Measurements from ENCODE around the gene C1orf56.
A peak's percentile ranks its signal among the peaks of the same experiment; 100 is the strongest.
"Not testable (repeated sequence)": the region's sequence is repeated elsewhere in the genome, so short reads cannot be mapped to it uniquely, and the experiment has no call there.

Gene C1orf56

DNA sequence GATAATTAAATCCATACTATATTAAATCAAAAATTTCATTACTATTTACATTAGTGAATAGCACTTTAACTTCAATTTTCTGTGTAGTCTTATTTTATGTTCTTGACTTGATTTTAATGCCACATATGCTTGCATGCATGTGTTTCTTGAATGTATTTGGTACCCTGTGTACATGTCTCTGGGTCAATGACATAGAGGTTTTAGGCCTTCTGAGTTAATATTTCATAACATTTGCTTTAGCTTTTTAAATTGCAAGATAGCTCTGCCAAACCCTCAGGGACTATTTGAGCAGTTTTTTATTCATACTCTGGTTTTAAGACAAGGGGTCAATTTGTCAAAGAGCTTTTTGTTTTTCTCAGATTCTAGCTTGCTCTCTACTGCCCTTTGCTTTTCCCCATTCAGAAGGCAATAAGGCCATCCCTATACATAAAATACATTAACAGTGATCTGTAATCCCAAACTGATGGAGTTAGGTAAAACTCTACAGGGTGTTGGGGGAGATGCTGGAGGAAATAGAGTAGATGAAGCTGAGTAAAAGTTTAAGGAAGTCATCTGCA, 17.6 kb downstream of the C1orf56 start:
- no peak for DNase-seq

DNA sequence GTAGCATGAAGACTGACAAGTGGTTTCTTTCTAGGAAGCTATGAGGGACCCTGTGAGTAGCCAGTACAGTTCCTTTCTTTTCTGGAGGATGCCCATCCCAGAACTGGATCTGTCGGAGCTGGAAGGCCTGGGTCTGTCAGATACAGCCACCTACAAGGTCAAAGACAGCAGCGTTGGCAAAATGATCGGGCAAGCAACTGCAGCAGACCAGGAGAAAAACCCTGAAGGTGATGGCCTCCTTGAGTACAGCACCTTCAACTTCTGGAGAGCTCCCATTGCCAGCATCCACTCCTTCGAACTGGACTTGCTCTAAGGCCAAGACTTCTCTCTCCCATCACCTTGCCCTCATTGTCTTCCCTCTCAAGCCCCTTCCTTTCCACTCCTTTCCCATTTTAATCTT, 19.6 kb downstream of the C1orf56 start:
- no peak for DNase-seq

DNA sequence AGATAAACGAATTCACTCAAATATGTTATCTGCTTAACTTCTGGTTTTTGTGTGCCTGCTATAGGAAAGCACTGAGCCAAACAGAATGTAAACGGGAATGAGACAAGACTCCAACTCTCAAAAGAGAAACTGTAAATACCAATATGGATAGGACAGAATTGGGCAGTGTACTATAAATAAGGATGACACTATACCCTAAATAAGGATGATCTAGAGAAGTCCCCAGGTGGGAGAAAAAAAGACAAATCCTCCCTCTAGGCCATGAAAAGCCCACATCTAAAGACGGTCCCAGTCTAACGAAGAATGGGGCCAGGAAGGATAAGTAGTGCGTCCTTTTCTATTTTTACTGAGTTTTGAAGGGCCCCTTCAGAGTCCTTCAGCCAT, 21.5 kb downstream of the C1orf56 start:
- no peak for DNase-seq

DNA sequence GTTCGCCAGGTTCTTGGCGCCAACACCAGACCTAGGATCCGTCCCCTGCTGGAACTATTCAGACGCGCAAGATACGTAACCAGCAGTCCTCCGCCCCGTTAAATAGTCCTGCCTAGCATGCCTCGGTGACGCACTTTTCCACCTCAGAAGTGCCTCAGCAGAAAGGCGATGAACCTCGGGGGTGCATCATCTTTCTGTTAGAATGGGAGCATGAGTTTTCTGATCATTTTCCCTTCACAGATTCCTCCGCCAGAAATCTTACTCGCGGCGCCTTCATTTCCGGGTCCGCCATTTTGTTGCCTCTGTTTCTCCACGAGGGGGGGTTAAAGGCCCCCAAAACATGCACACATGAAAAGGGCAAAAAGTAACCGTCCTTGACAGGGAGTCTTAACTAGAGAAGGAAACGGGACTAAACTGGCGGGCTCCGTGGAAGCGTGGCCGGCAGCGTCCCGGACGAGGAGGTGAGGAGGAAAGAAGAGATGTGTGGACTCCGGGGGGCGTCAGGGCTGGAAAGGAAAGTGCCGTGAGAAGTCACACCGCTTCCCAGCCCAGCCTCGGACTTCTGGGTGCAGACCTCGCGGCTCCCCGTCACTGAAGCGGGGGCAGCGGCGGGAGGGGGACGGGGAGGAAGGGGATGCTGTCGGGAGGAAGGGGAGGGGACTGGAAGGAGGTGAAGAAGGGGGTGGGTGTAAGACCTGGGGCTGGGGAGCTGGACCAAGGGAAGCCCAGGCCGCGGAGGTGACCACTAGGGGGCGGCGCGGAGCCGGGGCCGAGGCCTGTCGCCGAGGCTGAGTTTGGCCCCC, 23.1 kb downstream of the C1orf56 start, which contains the start of gene GABPB2:
Gene GABPB2 (plus strand): TSS at position 288 of the 803 bp plus-strand sequence. CDS start 17,429 bp downstream, outside the sequence.
- peak; percentile 92 for DNase-seq

GRCh38 chr1:151072224-151072623, 24.7 kb downstream of the C1orf56 start:
- no peak for DNase-seq

DNA sequence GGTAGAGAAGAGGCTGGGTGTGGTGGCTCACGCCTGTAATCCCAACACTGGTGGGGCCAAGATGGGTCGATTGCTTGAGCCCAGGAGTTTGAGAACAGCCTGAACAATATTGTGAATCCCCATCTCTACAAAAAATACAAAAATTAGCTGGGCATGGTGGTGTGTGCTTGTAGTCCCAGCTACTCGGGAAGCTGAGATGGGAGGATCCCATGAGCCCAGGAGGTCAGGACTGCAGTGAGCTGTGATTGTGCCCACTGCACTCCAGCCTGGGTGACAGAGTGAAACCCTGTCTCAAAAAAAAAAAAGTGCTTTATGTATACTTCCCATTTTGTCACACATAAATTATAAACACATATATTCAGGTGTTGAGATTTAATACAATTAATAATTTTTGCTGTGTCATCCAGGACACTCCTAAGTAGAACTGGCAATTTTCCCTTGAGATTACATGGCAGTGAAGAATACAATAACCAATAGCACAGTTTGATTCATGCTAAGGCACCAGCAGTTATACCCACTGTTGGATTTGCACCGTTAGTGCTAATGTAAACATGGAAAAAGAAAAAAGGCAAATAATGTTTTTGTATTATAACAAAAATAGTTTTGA, 38.5 kb downstream of the C1orf56 start:
- peak; percentile 37 for DNase-seq

DNA sequence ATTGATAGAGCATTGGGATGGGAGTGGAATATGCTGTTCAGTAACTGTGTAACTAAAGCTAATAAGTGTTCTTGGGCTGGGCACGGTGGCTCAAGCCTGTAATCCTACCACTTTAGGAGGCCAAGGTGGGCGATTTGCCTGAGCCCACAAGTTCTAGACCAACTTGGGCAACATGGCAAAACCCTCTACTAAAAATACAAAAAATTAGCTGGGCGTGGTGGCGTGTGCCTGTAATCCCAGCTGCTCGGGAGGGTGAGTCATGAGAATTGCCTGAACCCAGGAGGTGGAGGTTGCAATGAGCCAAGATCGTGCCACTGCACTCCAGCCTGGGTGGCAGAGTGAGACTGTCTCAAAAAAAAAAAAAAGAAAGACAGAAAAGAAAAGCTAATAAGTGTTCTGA, 49.9 kb downstream of the C1orf56 start:
- DNase-seq: not testable (repeated sequence)

GRCh38 chr1:151098126-151098525, 50.6 kb downstream of the C1orf56 start:
- DNase-seq: no peak
